Vagina (tissue), 2 donors: ENCODE measurements around the gene IPO11.

Source experiments
- CTCF ChIP-seq, 3 experiments: fragments of 450-650 bp in 2 of 3; fragments of 200-600 bp in 1 of 3; sonication (generic) in 1 of 3; IDR thresholded peaks; one replicate each; pipeline ENCODE4 v1.5.1; 2017 to 2019; ENCODE audit warnings: antibody characterized with exemption in 3 of 3, mild to moderate bottlenecking in 2 of 3, moderate library complexity in 2 of 3
- POLR2A ChIP-seq, 2 donors: fragments of 450-650 bp; IDR thresholded peaks; one replicate each; pipeline ENCODE4 v1.6.1; 2017; ENCODE audit warnings: antibody characterized with exemption in 2 of 2, mild to moderate bottlenecking in 2 of 2, moderate library complexity in 2 of 2

DNA sequence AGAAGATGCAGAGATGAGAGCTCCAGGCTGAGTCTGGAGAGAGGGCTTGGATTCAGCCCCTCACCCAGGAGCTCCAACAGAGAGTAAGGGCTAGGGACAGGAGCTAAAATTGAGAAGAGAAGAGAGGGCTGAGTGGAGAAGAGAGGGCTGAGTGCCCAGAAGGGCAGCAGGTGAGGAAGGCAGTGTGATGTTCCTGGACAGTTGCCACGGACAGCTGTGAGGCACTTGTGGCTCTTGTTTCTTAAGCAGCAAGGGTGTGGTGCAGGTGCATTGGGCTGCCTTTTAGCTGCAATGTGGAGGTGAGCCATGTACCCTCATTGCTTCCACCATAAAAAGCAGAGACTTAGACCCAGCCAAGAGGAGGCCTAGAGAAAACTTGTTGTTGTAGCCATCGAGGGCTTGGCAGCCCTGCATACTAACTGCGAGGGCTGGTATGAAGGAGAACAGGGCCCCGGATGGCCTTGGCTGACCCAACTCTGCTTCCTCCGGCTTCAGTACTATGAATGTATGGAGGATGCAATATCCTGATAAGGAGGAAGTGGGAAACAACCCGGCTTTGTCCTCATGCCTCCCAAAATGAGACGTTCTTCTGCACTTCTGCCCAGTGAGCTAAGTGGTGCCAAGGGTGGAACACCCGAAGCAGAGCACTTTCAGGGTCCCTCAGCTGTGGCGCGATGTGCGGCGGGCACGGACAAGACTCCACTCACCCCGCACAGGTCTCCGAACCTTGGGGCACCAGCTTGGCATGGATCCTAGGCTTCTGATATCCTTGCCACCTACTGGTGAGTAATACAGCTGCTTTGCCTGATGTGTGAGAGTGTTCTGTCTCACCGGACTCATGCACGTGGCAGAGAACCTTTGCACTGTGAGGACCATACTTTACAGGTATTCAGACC lies 231.2 kb downstream of the IPO11 start:
- TF ChIP-seq POLR2A (IDR thresholded peaks at IDR 0.05) (no peak), CTCF (IDR thresholded peaks at IDR 0.05) (no peak)
